Measurements from ENCODE around the gene MARCHF4. TPM values are rescaled to one million over a fixed set of nuclear protein-coding genes. Genes with fewer than 3 reads are reported as not detected.
A peak's percentile ranks its signal among the peaks of the same experiment; 100 is the strongest.

MARCHF4 gene
- total and polyA plus RNA-seq, 2 of the 4 experiments (the other 2 are of a cell fraction): 2.3 to 12.0 TPM

- H2AFZ ChIP-seq (replicated peaks; ENCODE audit: low read length, poor library complexity): no peak overlapping the region
These were observed 18.0 kb downstream of the MARCHF4 start for GRCh38 chr2:216354306-216354705.

More at GRCh38 chr2:216354306-216354705, 18.0 kb downstream of the MARCHF4 start:
- dilution Hi-C loops (cut with HindIII; ENCODE audit: low sequenced_read_pairs, unreplicated experiment): no loop called here
- H4K8ac ChIP-seq (ENCODE audit: low read depth in 2 of 2, low read length in 2 of 2): no peak overlapping the region
- no peak for ATAC-seq (ENCODE audit: low read depth)
- no peak overlapping the region for H2BK120ac ChIP-seq (ENCODE audit: low read depth, low read length)
- H3K79me1 ChIP-seq (ENCODE audit: low read depth in 1 of 2, low read length in 2 of 2): peaks cover 41 to 77% of the 10 kb centered on the region in 2 experiments
- 60% methylated on average over 2 of the region's 4 CpGs; no CpG with 5 or more reads in 1 of the 2 experiments for WGBS, 2 experiments (ENCODE audit: extremely low coverage in 2 of 2, insufficient read length in 1 of 2)
- H2AK9ac ChIP-seq (replicated peaks; ENCODE audit: low read depth, low read length, poor library complexity): peak overlapping the region; percentile 48
- intact Hi-C loops (cut with micrococcal nuclease): no loop called here
- H2BK5ac ChIP-seq (ENCODE audit: low read depth, low read length, poor library complexity, severe bottlenecking): no peak overlapping the region
- in situ Hi-C loops (cut with MboI; ENCODE audit: low sequenced_read_pairs): no loop called here
- peaks cover 25% of the 10 kb centered on the region for H4K20me1 ChIP-seq (ENCODE audit: insufficient read depth, low read length)
- H3K14ac ChIP-seq (replicated peaks; ENCODE audit: low read depth, low read length): no peak overlapping the region
- H3K9me3 ChIP-seq (ENCODE audit: control insufficient read depth, insufficient read depth, low read length): no peaks in the 10 kb centered on the region
- no peak overlapping the region for H2BK20ac ChIP-seq (ENCODE audit: low read depth, low read length)
- H3K4me1 ChIP-seq (ENCODE audit: control insufficient read depth, insufficient read depth, low read length): peaks cover 26% of the 10 kb centered on the region
- H3K4me2 ChIP-seq (ENCODE audit: low read depth, low read length): no peak overlapping the region
- no peak overlapping the region for H3K4ac ChIP-seq (ENCODE audit: low read depth, low read length)
- no peak overlapping the region for H3K23ac ChIP-seq (ENCODE audit: low read depth, low read length)
- H3K27ac ChIP-seq (ENCODE audit: insufficient read depth, low read length): no peak overlapping the region
- TF ChIP-seq BHLHE40 (IDR thresholded peaks at IDR 0.05; ENCODE audit: low read depth, low read length) (no peak), MAZ (IDR thresholded peaks at IDR 0.05; ENCODE audit: borderline replicate concordance, low read depth, low read length) (no peak), RFX5 (IDR thresholded peaks at IDR 0.05; ENCODE audit: low read depth, low read length) (no peak), RCOR1 (IDR thresholded peaks at IDR 0.05; ENCODE audit: insufficient replicate concordance, low read length) (no peak), MXI1 (IDR thresholded peaks at IDR 0.05; ENCODE audit: borderline replicate concordance, low read depth, low read length) (no peak), RAD21 (IDR thresholded peaks at IDR 0.05; ENCODE audit: low read length) (no peak), CEBPB (IDR thresholded peaks at IDR 0.05; ENCODE audit: low read depth, low read length) (no peak), CTCF (conservative IDR thresholded peaks at IDR 0.05; ENCODE audit: low read depth, low read length) (no peak)
- no peaks in the 10 kb centered on the region for H3K27me3 ChIP-seq (ENCODE audit: control insufficient read depth, insufficient read depth, low read length)
- BruUV-seq (replicated peaks): no TSS peak
- no peak overlapping the region; the same call in 2 of the 3 replicates for H2BK15ac ChIP-seq (ENCODE audit: low read depth, low read length)
- ChIA-PET POLR2A (ENCODE audit: unreplicated experiment) (no interaction called here), CTCF (no interaction called here)
- no peak overlapping the region for H4K91ac ChIP-seq (ENCODE audit: insufficient read depth, low read depth, low read length)
- no peak overlapping the region for H3K18ac ChIP-seq (ENCODE audit: low read depth, low read length)
- H4K5ac ChIP-seq (ENCODE audit: low read depth, low read length): no peak overlapping the region
- no peak overlapping the region for H2AK5ac ChIP-seq (ENCODE audit: low read depth, low read length)
- H3K4me3 ChIP-seq (ENCODE audit: insufficient read depth, low read depth, low read length): no peak overlapping the region
- no peaks in the 10 kb centered on the region for H3K36me3 ChIP-seq (ENCODE audit: control insufficient read depth, insufficient read depth, low read length)
- H3K56ac ChIP-seq (ENCODE audit: extremely low read depth, insufficient read depth, low read length): no peak overlapping the region
- peaks cover 32% of the 10 kb centered on the region for H3K9me1 ChIP-seq (ENCODE audit: insufficient read depth, low read length)
- no peak overlapping the region for H3K9ac ChIP-seq (ENCODE audit: low read depth, low read length)
- peak; percentile 61 for DNase-seq

Data from IMR-90 (cell line).